H1 (cell line): ENCODE results near the gene MYBPC3. TPM values are rescaled to one million over a fixed set of nuclear protein-coding genes. Genes with fewer than 3 reads are reported as not detected.

ENCODE experiments used
- CTCF ChIA-PET: fragments of 300-600 bp; sonication (Branson Sonifier 250); formaldehyde crosslinking; loops from one replicate; lab custom pipeline; 2021; ENCODE audit not compliant: partially characterized antibody; lab: Charles Lee
- POLR2A ChIA-PET: fragments of 300-600 bp; sonication (Branson Sonifier 250); formaldehyde crosslinking; loops from one replicate; lab custom pipeline; 2021; ENCODE audit warnings: inconsistent platforms; ENCODE audit not compliant: partially characterized antibody; lab: Charles Lee
- DNase-seq, 2 experiments: peaks; one replicate each; pipeline versions ENCODE4 v3.0.0 to v3.0.0-alpha.2; 2010 to 2022; ENCODE audit warnings: low spot score in 2 of 2, low read depth in 1 of 2, mixed read lengths in 1 of 2
- FAIRE-seq: peaks from 2 replicates; lab custom pipeline; 2011; peaks lifted over from hg19 to GRCh38; lab: Jason Lieb, UNC
- H2AFZ ChIP-seq: 2 replicates; pipeline ENCODE4 v1.8.1; 2012; ENCODE audit warnings: low read length, inconsistent platforms
- H2AK5ac ChIP-seq: 2 replicates; pipeline ENCODE4 v1.6.1; 2013; ENCODE audit warnings: low read depth, low read length
- H2BK120ac ChIP-seq: replicated peaks from 2 replicates; pipeline ENCODE3; 2013; ENCODE audit warnings: low read depth, low read length, inconsistent platforms
- H2BK12ac ChIP-seq: 2 replicates; pipeline ENCODE4 v1.6.1; 2013; ENCODE audit warnings: low read depth, low read length
- H2BK15ac ChIP-seq: 2 replicates; pipeline ENCODE4 v1.6.1; 2013; ENCODE audit warnings: low read length
- H2BK20ac ChIP-seq: 2 replicates; pipeline ENCODE4 v1.6.1; 2013; ENCODE audit warnings: low read length
- H2BK5ac ChIP-seq: 2 replicates; pipeline ENCODE4 v1.6.1; 2013; ENCODE audit warnings: low read depth, low read length
- H3K14ac ChIP-seq: 2 replicates; pipeline ENCODE4 v1.6.1; 2013; ENCODE audit warnings: inconsistent platforms; ENCODE audit not compliant: insufficient read length
- H3K18ac ChIP-seq: 2 replicates; pipeline ENCODE4 v1.6.1; 2013; ENCODE audit warnings: low read length; ENCODE audit errors: extremely low read depth
- H3K23ac ChIP-seq: 2 replicates; pipeline ENCODE4 v1.6.1; 2013; ENCODE audit warnings: inconsistent platforms; ENCODE audit not compliant: insufficient read length
- H3K23me2 ChIP-seq: 2 replicates; pipeline ENCODE4 v1.6.1; 2013; ENCODE audit warnings: low read depth, low read length
- H3K27ac ChIP-seq: 2 replicates; pipeline ENCODE4 v1.6.1; 2011; ENCODE audit warnings: low read depth, low read length, inconsistent platforms
- H3K27me3 ChIP-seq, 4 experiments: replicated peaks in 1 of 4; 1 replicate in 1 of 4; 2 replicates in 3 of 4; pipeline versions ENCODE4 v1.6.1 to v1.8.1; 2011 to 2013; ENCODE audit warnings: low read length in 3 of 4, mild to moderate bottlenecking in 3 of 4, inconsistent platforms in 2 of 4, mixed read lengths in 2 of 4, moderate library complexity in 1 of 4; ENCODE audit not compliant: control insufficient read depth in 3 of 4, insufficient read depth in 3 of 4; ENCODE audit errors: extremely low read depth in 1 of 4
- H3K36me3 ChIP-seq, 4 experiments: 2 replicates each; pipeline versions ENCODE4 v1.6.1 to v1.8.1; 2011 to 2013; ENCODE audit warnings: mild to moderate bottlenecking in 4 of 4, low read length in 3 of 4, moderate library complexity in 2 of 4, control low read depth in 1 of 4, inconsistent platforms in 1 of 4; ENCODE audit not compliant: insufficient read depth in 4 of 4, control insufficient read depth in 2 of 4
- H3K4ac ChIP-seq: replicated peaks from 2 replicates; pipeline ENCODE3; 2013; ENCODE audit warnings: low read length, low read depth, mixed read lengths, inconsistent platforms; ENCODE audit not compliant: insufficient read length
- H3K4me1 ChIP-seq, 4 experiments: replicated peaks in 1 of 4; 1 replicate in 1 of 4; 2 replicates in 3 of 4; pipeline versions ENCODE4 v1.6.1 to v1.8.1; 2011 to 2013; ENCODE audit warnings: low read length in 3 of 4, inconsistent platforms in 2 of 4, mixed read lengths in 1 of 4; ENCODE audit not compliant: insufficient read depth in 4 of 4, control insufficient read depth in 3 of 4
- H3K4me2 ChIP-seq, 2 experiments: 2 replicates each; pipeline versions ENCODE4 v1.6.1 to v1.8.1; 2011 to 2013; ENCODE audit warnings: low read depth in 2 of 2, low read length in 2 of 2, control low read depth in 1 of 2, inconsistent platforms in 1 of 2, mild to moderate bottlenecking in 1 of 2; ENCODE audit not compliant: insufficient read depth in 1 of 2
- H3K4me3 ChIP-seq, 4 experiments: fragments of 200-600, 300-600 bp in 1 of 4; sonication (generic), shearing (Covaris generic), sonication (Bioruptor Twin) in 1 of 4; 2 replicates each; pipeline versions ENCODE4 v1.5.1 to v1.8.1; 2011 to 2016; ENCODE audit warnings: low read length in 4 of 4, low read depth in 3 of 4, control low read depth in 2 of 4, inconsistent platforms in 2 of 4, mild to moderate bottlenecking in 2 of 4, mixed read lengths in 1 of 4, moderate library complexity in 1 of 4; ENCODE audit not compliant: insufficient read depth in 2 of 4; ENCODE audit errors: extremely low read depth in 1 of 4
- H3K56ac ChIP-seq: replicated peaks from 2 replicates; pipeline ENCODE3; 2013; ENCODE audit warnings: low read depth, mild to moderate bottlenecking, mixed read lengths, low read length, inconsistent platforms; ENCODE audit not compliant: insufficient read length
- H3K79me1 ChIP-seq: 2 replicates; pipeline ENCODE4 v1.6.1; 2013; ENCODE audit warnings: low read depth, low read length, control low read depth
- H3K79me2 ChIP-seq, 2 experiments: 2 replicates each; pipeline versions ENCODE4 v1.6.1 to v1.8.1; 2012 to 2013; ENCODE audit warnings: low read length in 2 of 2, mild to moderate bottlenecking in 2 of 2, inconsistent platforms in 1 of 2; ENCODE audit not compliant: insufficient read depth in 2 of 2, control insufficient read depth in 1 of 2
- H3K9ac ChIP-seq, 4 experiments: replicated peaks in 1 of 4; 1 replicate in 1 of 4; 2 replicates in 3 of 4; pipeline versions ENCODE4 v1.6.1 to v1.8.1; 2011 to 2013; ENCODE audit warnings: low read depth in 3 of 4, low read length in 3 of 4, control low read depth in 2 of 4, mild to moderate bottlenecking in 2 of 4, moderate library complexity in 2 of 4, inconsistent platforms in 1 of 4; ENCODE audit errors: extremely low read depth in 1 of 4
- H3K9me3 ChIP-seq, 2 experiments: 2 replicates each; pipeline versions ENCODE4 v1.6.1 to v1.8.1; 2012 to 2013; ENCODE audit warnings: mild to moderate bottlenecking in 2 of 2, moderate library complexity in 2 of 2, control low read depth in 1 of 2, inconsistent platforms in 1 of 2, low read depth in 1 of 2, low read length in 1 of 2, mixed read lengths in 1 of 2; ENCODE audit not compliant: insufficient read depth in 2 of 2
- H4K20me1 ChIP-seq, 2 experiments: replicated peaks in 1 of 2; 2 replicates each; pipeline versions ENCODE3 to v1.8.1; 2011 to 2013; ENCODE audit warnings: inconsistent platforms in 2 of 2, low read length in 2 of 2, mild to moderate bottlenecking in 1 of 2; ENCODE audit not compliant: insufficient read depth in 2 of 2, control insufficient read depth in 1 of 2
- H4K5ac ChIP-seq: 2 replicates; pipeline ENCODE4 v1.6.1; 2013; ENCODE audit warnings: low read length, low read depth, mixed read lengths, inconsistent platforms; ENCODE audit not compliant: insufficient read length
- H4K8ac ChIP-seq: 2 replicates; pipeline ENCODE4 v1.8.0; 2013; ENCODE audit warnings: mild to moderate bottlenecking, moderate library complexity, low read length, inconsistent platforms; ENCODE audit not compliant: insufficient read depth; ENCODE audit errors: extremely low read depth
- H4K91ac ChIP-seq: replicated peaks from 2 replicates; pipeline ENCODE3; 2013; ENCODE audit warnings: low read length, mixed read lengths, inconsistent platforms; ENCODE audit not compliant: insufficient read length
- SIX5 ChIP-seq: IDR thresholded peaks from 2 replicates; pipeline ENCODE4 v1.6.1; 2011; ENCODE audit warnings: mild to moderate bottlenecking, low read depth, low read length
- WGBS, 2 experiments: shearing (Covaris generic) in 1 of 2; methylation state at CpG; one replicate each; pipeline versions ENCODE4 v1.1.6 to v1.1.7; 2013 to 2015; ENCODE audit warnings: low lambda C conversion rate in 2 of 2, mixed read lengths in 2 of 2, inconsistent platforms in 1 of 2, low coverage in 1 of 2, missing lambda C conversion rate in 1 of 2; ENCODE audit not compliant: insufficient replicate concordance in 2 of 2, insufficient coverage in 1 of 2, insufficient read length in 1 of 2; ENCODE audit errors: extremely low coverage in 1 of 2, missing lambda C conversion rate in 1 of 2; 5-methylcytosine and 5-hydroxymethylcytosine counted together
- polyA plus RNA-seq, 7 experiments: library from polyadenylated mRNA; depleted of rRNA in 3 of 7; stranded (reverse) in 5 of 7; unstranded in 2 of 7; fragments of >200 nt in 5 of 7; fragments of 200-250 nt in 2 of 7; gene quantifications; 1 replicate in 5 of 7; 2 replicates in 1 of 7; 4 replicates in 1 of 7; pipeline versions ENCODE4 v1.2.1 to v1.2.3, GENCODE V29; 2011 to 2013; ENCODE audit warnings: missing spikeins in 2 of 7, mixed read lengths in 2 of 7
- total RNA-seq: library from RNA; stranded (reverse); fragmentation: NEBNext Ultra II Directional; extraction: Animal tissue kit (Norgen Biotek cat#: 25700); gene quantifications from 2 replicates; pipeline ENCODE4 v1.2.1, GENCODE V29; 2021

MYBPC3 gene
- total and polyA plus RNA-seq, 2 of the 8 experiments (the other 6 are each of a cell fraction or from before 2014, with no cell fraction given) = 0.05 TPM; not detected in 1

DNA sequence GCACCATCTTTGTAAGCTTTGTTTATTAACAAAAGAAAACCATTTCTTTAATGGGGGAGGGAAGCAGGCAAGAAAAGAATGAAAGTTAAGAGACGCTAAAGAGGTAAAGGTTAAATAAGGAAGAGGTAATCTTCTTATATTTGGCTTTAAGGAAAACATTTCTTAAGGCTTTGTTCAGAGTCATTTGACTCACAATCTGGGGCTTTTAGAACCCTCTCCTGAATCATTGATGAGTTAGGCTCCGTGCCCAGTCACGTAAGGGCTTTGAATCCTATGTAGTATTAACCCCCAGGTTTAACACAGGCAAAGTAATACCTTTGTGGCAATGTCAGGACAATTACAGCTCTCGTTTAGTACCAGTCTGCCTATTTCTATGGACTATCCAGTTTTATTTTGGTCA lies 56.5 kb downstream of the MYBPC3 start:
- Histone ChIP-seq H3K4ac (no peak overlapping the region), H3K79me2 (no peaks in the 10 kb centered on the region), H3K18ac (no peak overlapping the region), H3K4me3 (no peak overlapping the region), H4K20me1 (peaks cover 0 to 1% of the 10 kb centered on the region in 2 experiments), H3K23ac (no peak overlapping the region), H3K23me2 (no peaks in the 10 kb centered on the region), H3K9me3 (no peaks in the 10 kb centered on the region), H2BK120ac (no peak overlapping the region), H3K56ac (no peak overlapping the region), H2BK15ac (no peak overlapping the region), H2AFZ (no peak overlapping the region), H3K27ac (no peak overlapping the region), H3K4me1 (no peaks in the 10 kb centered on the region), H3K14ac (no peak overlapping the region), H2BK20ac (no peak overlapping the region), H4K8ac (no peak overlapping the region), H4K5ac (no peak overlapping the region), H3K79me1 (no peaks in the 10 kb centered on the region), H2BK5ac (no peak overlapping the region), H3K36me3 (peaks cover 13 to 47% (median 30%) of the 10 kb centered on the region in 4 experiments; a peak in 7 of 8 replicates), H4K91ac (no peak overlapping the region), H3K27me3 (no peaks in the 10 kb centered on the region), H3K4me2 (no peak overlapping the region), H2BK12ac (no peak overlapping the region), H2AK5ac (no peak overlapping the region), H3K9ac (no peak overlapping the region)
- FAIRE-seq = no peak
- TF ChIP-seq SIX5 = no peak
- DNase-seq = no peak
- POLR2A ChIA-PET = interaction anchor here (1.3 kb wide), 1 partner anchor 10 kb away, joined by 4 read pairs; no protein-coding TSS in a partner anchor
- CTCF ChIA-PET = interaction anchor here (0.6 to 2.8 kb wide), 5 partner anchors 25 to 125 kb away, joined by 3 to 9 read pairs (median 3); no protein-coding TSS in a partner anchor
- 93% methylated on average over 4 of the region's 4 CpGs; no CpG with 5 or more reads in 1 of the 2 experiments for WGBS, 2 experiments
